NAMALWA (cell line): ENCODE data around the gene SEC62.

Experiments used
- DNase-seq: peaks from one replicate; pipeline ENCODE4 v3.0.0-alpha.2; 2015; ENCODE audit warnings: low spot score

The SEC62 gene

GRCh38 chr3:169966951-169967915, 626 bp downstream of the SEC62 start:
- DNase-seq, result peak; percentile 67

- DNase-seq, result no peak
These were observed 1.7 kb downstream of the SEC62 start for GRCh38 chr3:169968224-169968885.

DNA sequence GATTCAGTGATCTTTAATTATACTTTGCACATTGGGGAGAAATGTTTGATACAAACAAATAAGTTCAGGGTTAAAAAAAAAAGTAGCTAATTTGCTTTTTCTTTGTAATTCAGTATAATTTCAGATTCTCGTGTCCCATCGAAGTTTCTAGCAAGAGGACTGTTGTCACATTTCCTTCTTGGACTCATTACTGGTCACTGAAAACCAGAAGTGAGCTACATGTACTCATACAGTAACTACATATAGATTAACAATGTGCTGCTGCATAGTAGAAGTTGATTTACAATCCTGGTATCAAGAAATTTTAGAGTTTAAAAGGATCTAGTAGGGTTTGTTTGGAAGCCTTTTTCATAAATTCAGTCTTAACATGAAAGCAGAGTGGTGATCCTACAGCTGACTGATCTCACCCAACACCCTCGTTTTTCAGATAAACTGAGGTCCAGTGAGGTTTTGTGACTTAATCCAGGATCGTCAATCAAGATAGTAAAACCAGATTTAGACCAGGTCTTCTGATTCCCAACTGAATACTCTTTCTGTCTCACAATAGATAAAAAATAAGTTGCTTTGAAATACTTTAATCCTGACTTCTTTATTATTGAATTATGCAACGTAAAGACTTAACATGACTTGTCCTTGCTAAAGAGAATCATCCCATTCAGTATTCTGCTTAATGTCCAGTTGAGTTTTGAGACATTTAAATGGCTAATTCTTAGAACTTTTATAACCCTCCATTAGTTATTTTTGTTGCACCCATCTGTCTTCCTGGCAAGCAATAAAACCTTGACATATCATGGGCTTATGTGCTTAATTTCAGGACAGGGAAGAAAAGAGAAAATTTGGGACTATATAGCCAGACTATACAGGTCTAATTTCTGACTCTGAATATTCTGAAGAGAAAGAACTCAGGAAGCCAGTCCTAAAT, 2.8 kb downstream of the SEC62 start:
- no peak for DNase-seq

DNA sequence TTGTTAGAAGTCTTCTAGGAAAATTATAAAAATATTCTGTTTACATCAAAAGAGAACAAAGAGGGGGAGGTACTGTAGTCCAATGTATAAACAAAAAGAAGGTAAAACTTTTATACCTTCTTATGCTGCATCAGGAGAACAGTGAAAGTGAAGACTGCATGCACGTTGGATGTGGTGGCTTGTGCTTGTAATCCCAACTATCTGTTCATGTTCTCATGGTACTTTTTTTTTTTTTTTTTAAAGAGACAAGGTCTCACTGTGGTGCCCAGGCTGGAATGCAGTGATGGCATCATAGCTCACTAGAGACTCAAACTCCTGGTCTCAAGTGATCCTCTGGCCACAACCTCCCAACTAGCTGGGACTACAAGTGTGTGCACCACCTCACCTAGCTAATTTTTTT, 4.2 kb downstream of the SEC62 start:
- no peak for DNase-seq

DNA sequence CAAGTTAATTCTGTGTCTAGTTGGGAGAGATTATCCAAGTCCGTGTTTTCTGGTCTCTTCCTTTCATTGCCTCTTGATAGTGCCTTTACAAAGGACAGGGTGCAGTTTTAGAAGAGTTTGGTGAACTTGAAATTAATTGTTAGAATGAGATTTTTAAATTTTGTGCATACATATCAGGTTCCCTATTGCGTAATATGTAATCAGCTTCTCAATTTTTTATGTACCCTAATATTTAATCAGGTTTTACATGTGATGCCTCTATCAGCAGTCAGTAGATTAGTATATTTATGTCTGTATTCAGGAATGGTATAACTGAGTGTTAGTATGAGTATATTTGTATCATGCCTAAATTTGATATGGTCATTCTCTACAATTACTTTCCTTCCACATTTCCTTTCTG, 4.9 kb downstream of the SEC62 start:
- DNase-seq, result no peak

DNA sequence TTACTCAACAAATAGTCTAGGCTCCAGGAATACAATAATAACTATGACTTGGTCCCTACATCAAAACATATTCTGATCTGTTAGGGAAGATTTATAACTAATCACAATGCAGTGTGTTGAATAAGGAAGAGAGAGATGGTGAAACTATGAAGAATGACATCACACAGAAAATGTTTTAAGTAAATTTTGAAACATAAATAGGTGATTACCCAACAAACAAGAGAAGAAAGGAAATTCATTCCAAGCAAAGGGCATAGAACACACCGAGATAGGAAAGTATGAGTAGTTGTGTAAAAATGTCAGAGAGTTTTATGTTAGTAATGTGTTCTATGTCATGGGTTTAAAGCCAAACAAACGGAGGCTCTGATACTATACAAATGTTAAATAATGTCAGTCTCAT, 13.4 kb downstream of the SEC62 start:
- no peak for DNase-seq

DNA sequence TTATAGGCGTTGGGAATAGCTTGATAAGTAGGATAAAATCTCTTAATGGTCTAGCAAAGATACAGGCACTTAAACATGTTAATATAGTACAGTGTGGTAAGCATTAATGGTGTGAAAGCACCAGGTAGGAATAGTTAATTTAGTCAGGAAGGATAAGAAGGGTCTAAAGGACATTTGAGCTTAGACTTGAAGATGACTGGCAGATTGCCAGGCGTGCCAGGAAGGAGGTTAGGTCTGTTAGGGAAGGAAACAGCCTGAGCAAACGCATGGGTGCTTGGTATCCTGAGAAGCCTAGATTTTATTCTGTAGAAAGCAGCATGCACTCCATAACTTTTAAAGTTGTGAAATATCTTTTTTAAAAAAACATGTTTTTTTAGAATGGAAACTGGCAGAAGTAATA, 17.7 kb downstream of the SEC62 start:
- no peak for DNase-seq

DNA sequence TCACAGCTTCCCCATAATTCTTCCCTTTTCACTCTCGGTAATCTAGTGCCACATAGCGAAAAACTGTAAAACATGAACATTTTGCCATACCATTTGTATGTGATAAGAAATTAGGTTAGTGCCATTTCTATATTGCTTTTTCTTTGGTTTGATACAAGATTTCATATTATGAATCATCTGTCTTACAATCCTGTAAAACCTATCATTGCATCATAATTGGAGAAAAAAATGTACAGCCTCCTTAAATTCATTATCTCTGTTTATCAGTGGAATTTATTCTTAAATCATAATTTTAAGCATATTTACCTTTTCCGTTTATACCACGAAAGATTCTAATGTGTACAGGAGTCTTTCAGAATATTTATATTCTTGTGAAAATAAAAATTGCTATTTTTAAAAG, 23.8 kb downstream of the SEC62 start:
- no peak for DNase-seq

DNA sequence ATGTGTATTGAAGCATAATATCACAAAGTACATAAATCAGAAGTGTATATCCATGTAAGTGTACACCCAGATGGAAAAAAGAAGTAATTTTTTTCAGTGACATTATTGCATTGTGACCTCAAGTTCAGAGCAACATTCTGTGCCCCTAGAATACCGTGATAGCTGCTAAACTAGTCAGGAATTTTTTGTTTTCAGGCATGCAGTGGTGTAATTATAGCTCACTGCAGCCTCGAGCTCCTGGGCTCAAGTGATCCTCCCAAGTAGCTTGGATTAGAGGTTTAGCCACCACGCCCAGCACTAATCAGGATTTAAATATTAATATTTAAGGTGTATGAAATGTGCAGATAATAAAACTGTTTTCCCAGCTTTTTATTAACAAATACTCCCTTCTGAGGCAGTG, 25.5 kb downstream of the SEC62 start:
- no peak for DNase-seq

GRCh38 chr3:169992781-169993180, 26.2 kb downstream of the SEC62 start:
- no peak for DNase-seq

DNA sequence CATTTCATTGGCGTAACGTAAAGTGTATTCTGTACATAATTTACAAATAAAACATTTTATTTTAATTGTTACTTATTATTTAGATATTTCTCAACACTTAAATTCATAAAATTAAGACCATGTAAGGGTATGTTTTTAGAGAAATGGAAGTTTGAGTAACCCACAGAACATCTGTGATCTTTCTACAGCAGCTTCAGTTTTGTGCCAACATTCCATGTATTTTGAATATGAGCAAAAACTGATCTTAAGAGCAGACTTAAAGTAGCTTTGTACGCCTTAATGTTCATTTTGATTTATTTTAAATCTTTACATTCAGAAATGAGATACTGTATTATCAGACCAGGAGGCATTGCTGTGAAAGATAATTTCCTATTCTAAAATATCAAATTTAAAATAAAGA, 27.2 kb downstream of the SEC62 start:
- no peak for DNase-seq

DNA sequence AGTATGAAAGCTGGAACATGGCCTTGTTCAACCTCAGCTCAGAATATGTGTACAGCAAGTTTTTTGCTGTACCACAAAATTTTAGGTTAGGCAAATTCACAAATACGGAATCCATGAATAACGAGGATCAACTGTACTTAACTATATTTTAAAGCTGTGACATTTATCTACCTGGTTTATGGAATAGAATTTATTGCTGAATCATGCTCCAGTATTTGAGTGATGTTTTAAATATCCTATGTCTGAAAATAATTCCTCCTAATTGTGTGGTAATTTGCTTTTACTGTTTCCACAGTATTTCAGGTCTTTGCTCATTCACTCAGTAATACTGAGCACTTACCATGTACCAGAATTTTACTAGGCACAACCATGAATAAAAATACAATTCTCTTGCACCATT, 29.5 kb downstream of the SEC62 start:
- DNase-seq, result no peak

DNA sequence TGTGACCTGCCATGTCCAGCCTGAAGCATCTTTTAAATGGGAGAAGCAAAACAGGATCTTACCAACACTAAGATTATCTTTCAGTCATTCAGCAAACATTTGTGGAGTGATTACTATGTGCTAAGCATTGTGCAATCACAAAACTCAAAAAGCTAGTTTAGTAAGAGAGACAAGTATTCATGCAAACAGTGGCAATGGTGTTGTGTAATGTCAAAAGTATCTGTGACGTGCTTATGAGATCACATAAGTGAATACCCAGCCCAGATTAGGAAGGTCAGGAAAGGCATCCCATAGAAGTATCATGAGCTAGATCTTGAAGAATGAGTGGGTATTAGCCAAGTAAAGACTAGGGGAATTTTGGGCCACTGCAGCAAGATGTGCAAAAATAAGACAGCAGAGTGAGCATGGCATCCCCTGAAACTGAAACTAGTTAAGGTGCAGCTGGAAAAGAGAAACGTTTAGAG, 32.1 kb downstream of the SEC62 start:
- no peak for DNase-seq

DNA sequence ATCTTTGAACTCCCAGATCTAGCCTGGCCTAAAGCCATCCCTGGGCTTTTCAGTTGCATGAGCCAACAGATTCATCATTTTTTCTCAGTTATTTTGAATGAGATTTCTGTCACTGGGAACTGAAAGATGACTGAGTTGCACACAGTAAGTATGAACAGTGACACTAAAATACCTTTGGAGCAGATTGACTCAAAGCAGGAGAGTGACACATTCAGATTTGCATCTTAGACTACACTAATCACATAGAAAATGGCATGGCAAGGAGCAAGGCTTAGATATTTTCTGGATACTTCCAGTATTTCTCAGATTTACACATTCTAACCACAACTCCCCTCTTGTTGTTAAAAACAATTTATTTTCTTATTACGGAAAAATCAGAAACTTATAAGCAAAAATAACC, 32.8 kb downstream of the SEC62 start:
- no peak for DNase-seq

DNA sequence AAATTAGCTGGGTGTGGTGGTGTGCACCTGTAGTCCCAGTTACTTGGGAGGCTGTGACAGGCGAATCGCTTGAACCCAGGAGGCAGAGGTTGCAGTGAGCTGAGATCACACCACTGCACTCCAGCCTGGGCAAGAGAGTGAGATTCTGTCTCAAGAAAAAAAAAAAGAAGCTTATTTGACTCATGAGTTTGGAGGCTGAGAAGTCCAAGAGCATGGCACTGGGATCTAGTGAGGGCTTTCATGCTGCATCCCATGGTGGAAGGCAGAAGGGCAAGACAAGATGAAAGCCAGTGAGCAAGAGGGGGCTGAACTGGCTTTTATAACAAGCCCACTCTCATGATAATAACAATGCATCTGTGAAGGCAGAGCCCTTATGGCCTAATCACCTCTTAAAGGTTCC, 33.4 kb downstream of the SEC62 start:
- DNase-seq, result no peak

- no peak for DNase-seq
These were observed 35.6 kb downstream of the SEC62 start for GRCh38 chr3:170002231-170002630.

DNA sequence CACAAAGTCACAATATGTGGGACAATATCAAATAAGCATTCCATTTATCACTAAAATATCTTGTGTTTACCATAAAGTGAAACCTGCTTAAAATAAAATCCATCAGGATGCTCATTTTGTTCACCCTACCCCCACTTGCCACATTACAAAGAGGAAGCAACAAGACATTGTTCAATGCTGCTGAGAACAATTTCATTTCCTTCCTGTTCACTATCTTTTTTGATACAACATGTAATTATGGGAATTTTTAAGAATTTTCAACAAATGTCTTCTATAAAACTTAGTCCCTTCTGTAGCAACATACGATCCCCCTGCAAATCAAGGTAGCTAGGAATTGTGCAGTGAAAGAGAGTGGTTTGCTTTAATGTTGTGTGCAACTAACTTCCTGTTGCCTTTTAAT, 36.3 kb downstream of the SEC62 start:
- DNase-seq, result peak; percentile 31

- no peak for DNase-seq
These were observed 37.3 kb downstream of the SEC62 start for GRCh38 chr3:170003881-170004356.

GRCh38 chr3:170007031-170007663, 40.5 kb downstream of the SEC62 start:
- no peak for DNase-seq

DNA sequence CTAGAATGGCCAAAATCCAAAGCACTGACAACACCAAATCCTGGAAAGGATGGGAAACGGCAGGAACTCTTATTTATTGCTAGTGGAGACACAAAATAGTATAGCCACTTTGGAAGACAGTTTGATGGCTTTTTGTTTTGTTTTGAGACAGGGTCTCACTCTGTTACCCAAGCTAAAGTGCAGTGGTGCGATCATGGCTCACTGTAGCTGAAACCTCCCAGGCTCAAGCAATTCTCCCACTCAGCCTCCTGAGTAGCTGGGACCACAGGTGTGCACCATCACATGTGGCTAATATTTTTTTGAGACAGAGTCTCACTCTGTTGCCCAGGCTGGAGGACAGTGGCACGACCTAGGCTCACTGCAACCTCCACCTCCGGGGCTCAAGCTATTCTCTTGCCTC, 43.9 kb downstream of the SEC62 start:
- no peak for DNase-seq

GRCh38 chr3:170012683-170013400, 46.2 kb downstream of the SEC62 start:
- no peak for DNase-seq
